Endothelial cell of umbilical vein (primary cell): ENCODE results near the gene ERG. TPM values are rescaled to one million over a fixed set of nuclear protein-coding genes. Genes with fewer than 3 reads are reported as not detected.

ENCODE experiments used
- BruUV-seq: library from RNA; stranded (reverse); fragments of 400-500 nt; replicated peaks from 2 replicates; lab custom pipeline; 2021; lab: Mats Ljungman, UMichigan
- CTCF ChIA-PET: fragments of 300-600, 350-600 bp; sonication (Branson Sonifier 250); formaldehyde crosslinking; loops from one replicate; lab custom pipeline; 2021; ENCODE audit warnings: antibody characterized with exemption, inconsistent platforms; lab: Charles Lee
- POLR2A ChIA-PET: fragments of 300-600, 350-600 bp; sonication (Branson Sonifier 250); formaldehyde crosslinking; loops from one replicate; lab custom pipeline; 2021; ENCODE audit warnings: antibody characterized with exemption, inconsistent platforms; lab: Charles Lee
- DNase-seq: peaks from one replicate; pipeline ENCODE4 v3.0.0-alpha.2; 2011; ENCODE audit warnings: low read depth, low spot score
- FAIRE-seq: peaks from 2 replicates; lab custom pipeline; 2011; peaks lifted over from hg19 to GRCh38; lab: Jason Lieb, UNC
- H2AFZ ChIP-seq: 2 replicates; pipeline ENCODE4 v1.6.0; 2012; ENCODE audit warnings: low read depth, low read length, control low read depth, inconsistent platforms
- H3K27ac ChIP-seq: 2 replicates; pipeline ENCODE4 v1.5.1; 2011; ENCODE audit warnings: low read depth, mild to moderate bottlenecking, control low read depth, low read length, moderate library complexity; ENCODE audit not compliant: insufficient read depth
- H3K27me3 ChIP-seq, 2 experiments: 2 replicates each; pipeline versions ENCODE4 v1.6.0 to v1.6.1; 2011; ENCODE audit warnings: low read length in 2 of 2, mixed read lengths in 1 of 2; ENCODE audit not compliant: control insufficient read depth in 2 of 2, insufficient read depth in 2 of 2
- H3K36me3 ChIP-seq, 2 experiments: 2 replicates in 1 of 2; 3 replicates in 1 of 2; pipeline ENCODE4 v1.5.1; 2011; ENCODE audit warnings: low read length in 2 of 2, mild to moderate bottlenecking in 1 of 2, moderate library complexity in 1 of 2; ENCODE audit not compliant: control insufficient read depth in 2 of 2, insufficient read depth in 2 of 2; ENCODE audit errors: extremely low read depth in 1 of 2
- H3K4me1 ChIP-seq: 3 replicates; pipeline ENCODE4 v1.5.1; 2011; ENCODE audit warnings: mild to moderate bottlenecking, low read length; ENCODE audit not compliant: control insufficient read depth, insufficient read depth; ENCODE audit errors: extremely low read depth
- H3K4me2 ChIP-seq: 2 replicates; pipeline ENCODE4 v1.6.1; 2011; ENCODE audit warnings: low read length, control low read depth, mixed read lengths; ENCODE audit not compliant: insufficient read depth
- H3K4me3 ChIP-seq, 3 experiments: fragments of 200-600 bp in 1 of 3; sonication (generic), shearing (Covaris generic) in 1 of 3; replicated peaks in 1 of 3; 2 replicates each; pipeline ENCODE4 v1.5.1; 2011 to 2016; ENCODE audit warnings: control low read depth in 3 of 3, low read length in 3 of 3, mild to moderate bottlenecking in 2 of 3, inconsistent platforms in 1 of 3, low read depth in 1 of 3, moderate library complexity in 1 of 3; ENCODE audit not compliant: insufficient read depth in 1 of 3
- H3K79me2 ChIP-seq: 2 replicates; pipeline ENCODE4 v1.6.0; 2012; ENCODE audit warnings: low read length, inconsistent platforms; ENCODE audit not compliant: control insufficient read depth, insufficient read depth
- H3K9ac ChIP-seq: replicated peaks from 2 replicates; pipeline ENCODE3; 2011; ENCODE audit warnings: low read length, control low read depth; ENCODE audit not compliant: insufficient read depth; ENCODE audit errors: extremely low read depth
- H3K9me1 ChIP-seq: replicated peaks from 3 replicates; pipeline ENCODE4 v1.6.0; 2011; ENCODE audit warnings: mild to moderate bottlenecking, low read length; ENCODE audit not compliant: control insufficient read depth, insufficient read depth; ENCODE audit errors: extremely low read depth
- H3K9me3 ChIP-seq: replicated peaks from 2 replicates; pipeline ENCODE4 v1.5.1; 2012; ENCODE audit warnings: low read length, inconsistent platforms; ENCODE audit not compliant: control insufficient read depth, insufficient read depth
- H4K20me1 ChIP-seq: replicated peaks from 2 replicates; pipeline ENCODE3; 2011; ENCODE audit warnings: mild to moderate bottlenecking, low read length; ENCODE audit not compliant: control insufficient read depth, insufficient read depth; ENCODE audit errors: extremely low read depth
- FOS ChIP-seq: IDR thresholded peaks from 2 replicates; pipeline ENCODE4 v1.6.1; 2011; ENCODE audit warnings: mild to moderate bottlenecking, low read length, moderate library complexity, borderline replicate concordance; ENCODE audit not compliant: insufficient read depth
- GATA2 ChIP-seq: IDR thresholded peaks from 2 replicates; pipeline ENCODE4 v1.7.0; 2011; ENCODE audit warnings: low read depth, mild to moderate bottlenecking, moderate library complexity, mixed read lengths, low read length; ENCODE audit not compliant: insufficient read length, insufficient read depth
- JUN ChIP-seq: IDR thresholded peaks from 2 replicates; pipeline ENCODE4 v1.6.1; 2011; ENCODE audit warnings: borderline replicate concordance, low read depth; ENCODE audit not compliant: insufficient read length, insufficient read depth
- POLR2A ChIP-seq: IDR thresholded peaks from 2 replicates; pipeline ENCODE4 v1.6.1; 2012; ENCODE audit warnings: low read depth, mild to moderate bottlenecking, control low read depth, low read length
- dilution Hi-C: fragments of 300-500 bp; cut with MboI; formaldehyde crosslinking; loops from one replicate; pipeline ENCODE4 v1.15.0; 2019; ENCODE audit warnings: low sequenced_read_pairs; ENCODE audit not compliant: extremely low pct_ligation_motif_present
- intact Hi-C: fragments of 100-400 bp; cut with micrococcal nuclease; formaldehyde crosslinking; loops from one replicate; pipeline ENCODE4 v1.10.0; 2022
- polyA plus RNA-seq, 4 experiments: library from polyadenylated mRNA; depleted of rRNA in 3 of 4; stranded (reverse) in 3 of 4; unstranded in 1 of 4; fragments of >200 nt; gene quantifications; 2 replicates each; pipeline versions ENCODE4 v1.2.1 to v1.2.3, GENCODE V29; 2011 to 2012; ENCODE audit warnings: missing spikeins in 1 of 4
- total RNA-seq: library from RNA; stranded (reverse); gene quantifications from 2 replicates; pipeline ENCODE4 v1.2.3, GENCODE V29; 2021

Gene ERG
- total and polyA plus RNA-seq, 2 donors (not counting 3 experiments of a cell fraction or from before 2014, with no cell fraction given) = 173 to 210 TPM

DNA sequence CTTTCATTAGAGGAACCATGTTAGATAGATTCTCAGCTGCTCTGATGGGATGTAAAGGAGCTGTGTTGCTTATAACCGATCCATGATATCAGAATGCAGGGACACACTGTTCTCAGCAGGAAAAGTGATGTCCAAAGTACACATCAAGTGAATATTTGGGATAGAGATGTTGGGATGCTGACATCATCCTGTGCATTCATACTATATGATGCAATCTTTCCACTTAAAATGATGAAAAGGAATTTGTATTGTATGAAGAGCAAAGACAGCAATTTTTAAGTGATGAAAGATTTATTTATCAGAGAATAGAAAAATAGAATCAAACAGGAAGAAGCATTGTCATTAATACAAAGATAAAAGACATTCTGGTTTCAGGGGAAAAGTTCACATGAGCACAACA is 110.1 kb downstream of the ERG start:
- peaks cover 56% of the 10 kb centered on the region for H3K4me1 ChIP-seq
- dilution Hi-C loops = no loop called here
- H3K27ac ChIP-seq = peak overlapping the region; percentile 65
- peak; percentile 51 for TF ChIP-seq JUN
- no peak for TF ChIP-seq FOS
- ChIA-PET POLR2A (no interaction called here), CTCF (interaction anchor here (0.6 to 2.5 kb wide), 2 partner anchors 10 to 823 kb away, joined by 3 to 11 read pairs; no protein-coding TSS in a partner anchor)
- H4K20me1 ChIP-seq = no peaks in the 10 kb centered on the region
- H3K27me3 ChIP-seq = no peaks in the 10 kb centered on the region
- H3K79me2 ChIP-seq = peaks cover 29% of the 10 kb centered on the region
- no peak overlapping the region for H3K4me3 ChIP-seq
- BruUV-seq = no TSS peak
- peak; percentile 55 for DNase-seq
- intact Hi-C loops = loop anchor here (2.0 to 10.0 kb wide), 4 partner anchors 19 to 787 kb away; no protein-coding TSS in a partner anchor
- H3K9ac ChIP-seq = no peak overlapping the region
- no peaks in the 10 kb centered on the region for H3K9me1 ChIP-seq
- H3K4me2 ChIP-seq = peak overlapping the region; percentile 18
- H3K9me3 ChIP-seq = no peaks in the 10 kb centered on the region
- no peak for FAIRE-seq
- H2AFZ ChIP-seq = no peak overlapping the region
- peaks cover 24 to 44% of the 10 kb centered on the region in 2 experiments for H3K36me3 ChIP-seq

DNA sequence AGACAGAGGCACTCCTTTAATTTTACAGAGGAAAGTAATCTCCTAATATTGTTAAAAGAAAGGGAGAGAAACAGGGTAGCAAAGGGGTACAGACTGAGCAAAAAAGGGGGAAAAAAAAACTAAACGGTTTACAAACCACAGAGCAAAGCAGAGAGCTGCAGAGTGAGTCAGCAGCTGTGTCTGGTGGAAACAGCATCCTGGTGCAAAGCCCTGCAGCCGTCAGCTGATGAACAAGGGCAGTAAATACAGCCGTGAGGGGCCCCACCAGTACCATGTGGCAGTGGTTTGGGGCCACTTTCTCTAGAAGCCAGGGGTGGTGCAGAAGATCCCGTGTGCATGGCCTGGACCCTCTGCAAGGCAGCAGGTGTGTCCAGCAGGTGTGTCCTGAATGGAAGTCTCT is 111.3 kb downstream of the ERG start:
- Histone ChIP-seq H3K4me1 (peaks cover 46% of the 10 kb centered on the region), H3K27ac (peak overlapping the region; percentile 65), H3K9me1 (no peaks in the 10 kb centered on the region), H3K79me2 (peaks cover 32% of the 10 kb centered on the region), H2AFZ (no peak overlapping the region), H3K9ac (no peak overlapping the region), H3K4me3 (no peak overlapping the region), H3K9me3 (no peaks in the 10 kb centered on the region), H3K4me2 (no peak overlapping the region), H4K20me1 (no peaks in the 10 kb centered on the region), H3K27me3 (no peaks in the 10 kb centered on the region), H3K36me3 (peaks cover 33 to 51% of the 10 kb centered on the region in 2 experiments)
- no TSS peak for BruUV-seq
- peak; percentile 37 for TF ChIP-seq FOS
- TF ChIP-seq GATA2 = no peak
- TF ChIP-seq POLR2A = no peak
- dilution Hi-C loops = no loop called here
- FAIRE-seq (no peak), DNase-seq (no peak)
- POLR2A ChIA-PET = no interaction called here
- CTCF ChIA-PET = no interaction called here
- intact Hi-C loops = loop anchor here (5.0 to 10.0 kb wide), 2 partner anchors 55 to 788 kb away; no protein-coding TSS in a partner anchor
